Stimulated activated CD8-positive, alpha-beta memory T cell treated with anti-CD3 and anti-CD28 coated beads, Interleukin-15, amount 100 ng/mL, for 4 hours (primary cell): ENCODE measurements around the gene HDAC10.

Experiments
- DNase-seq, 2 donors: peaks; one replicate each; pipeline ENCODE4 v3.0.0-alpha.2; 2020; ENCODE audit warnings: low read depth in 2 of 2

The HDAC10 gene

GRCh38 chr22:50242406-50242949 lies 8.6 kb downstream of the HDAC10 start:
- DNase-seq = no peak

- no peak for DNase-seq
These were observed 12.3 kb downstream of the HDAC10 start for GRCh38 chr22:50238755-50239154.

DNA sequence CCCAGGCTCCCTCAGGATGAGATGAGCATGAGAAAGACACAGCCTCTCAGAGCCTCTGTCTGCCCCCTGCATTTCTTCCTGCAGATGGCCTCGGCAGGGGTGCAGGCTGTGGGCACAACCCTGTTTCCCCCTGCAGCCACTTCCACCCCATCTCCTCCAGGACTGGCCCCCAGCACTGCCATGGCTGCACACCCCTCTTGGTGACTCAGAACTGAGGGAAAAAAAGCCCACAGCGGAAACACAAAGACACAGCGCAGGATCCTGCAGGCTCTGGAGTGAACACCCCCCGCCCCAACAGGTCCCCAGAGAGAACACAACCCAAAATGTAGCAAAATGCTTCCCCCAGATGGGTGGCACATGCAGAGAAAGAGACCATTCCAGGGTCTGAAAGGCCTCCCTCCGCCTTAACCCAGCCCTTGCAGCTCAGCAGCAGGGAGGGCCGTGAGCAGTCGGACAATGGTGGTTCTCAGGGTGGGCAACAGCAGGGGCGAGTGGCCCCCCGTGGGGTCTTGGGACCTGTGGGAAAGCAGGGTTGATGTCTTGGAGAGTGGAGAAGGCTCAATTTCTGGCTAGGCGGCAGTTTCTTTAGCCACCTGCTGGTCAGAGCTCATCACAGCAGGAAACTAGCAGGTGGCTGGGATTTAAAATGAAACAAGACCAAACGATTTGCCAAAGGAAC lies 14.2 kb downstream of the HDAC10 start:
- no peak for DNase-seq

DNA sequence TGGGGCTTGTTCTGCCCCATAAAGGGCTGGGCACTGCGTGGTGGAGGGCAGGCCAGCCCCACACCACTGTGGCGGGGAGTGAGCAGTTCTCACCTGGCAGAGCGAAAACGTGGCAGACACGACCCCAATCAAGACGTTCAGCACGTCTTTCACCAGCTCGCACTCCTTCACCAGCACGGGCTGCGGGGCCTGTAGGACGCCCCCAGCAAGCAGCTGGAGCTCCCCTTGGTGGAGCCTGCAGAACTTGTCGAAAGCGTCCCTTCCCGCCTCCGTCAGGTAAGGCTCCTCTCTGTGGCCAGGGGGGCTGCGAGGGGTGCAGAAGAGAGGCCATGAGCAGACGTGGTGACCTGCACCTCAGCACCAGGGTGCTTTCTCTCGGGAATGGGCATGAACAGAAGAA lies 17.8 kb downstream of the HDAC10 start:
- DNase-seq = no peak

GRCh38 chr22:50232481-50233151 lies 18.4 kb downstream of the HDAC10 start:
- DNase-seq = no peak

DNA sequence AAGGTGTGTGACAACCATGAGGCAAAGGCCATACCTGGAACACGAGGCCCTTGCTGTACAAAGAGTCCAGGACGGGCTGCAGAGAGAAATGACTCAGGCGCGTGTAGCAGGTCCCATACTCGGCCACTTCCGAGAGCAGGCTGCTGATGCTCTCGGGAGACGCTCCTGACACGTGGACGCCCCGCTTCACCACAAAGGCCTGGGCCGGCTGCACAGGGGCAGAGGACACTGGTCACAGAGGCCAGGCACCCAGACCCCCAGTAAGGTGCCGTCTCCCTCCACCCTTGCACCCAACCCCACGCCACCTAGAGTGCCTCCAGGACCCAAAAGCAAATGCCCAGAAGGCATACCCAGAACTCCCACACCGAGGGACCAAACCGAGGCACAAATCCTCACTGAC lies 21.7 kb downstream of the HDAC10 start:
- DNase-seq = no peak

DNA sequence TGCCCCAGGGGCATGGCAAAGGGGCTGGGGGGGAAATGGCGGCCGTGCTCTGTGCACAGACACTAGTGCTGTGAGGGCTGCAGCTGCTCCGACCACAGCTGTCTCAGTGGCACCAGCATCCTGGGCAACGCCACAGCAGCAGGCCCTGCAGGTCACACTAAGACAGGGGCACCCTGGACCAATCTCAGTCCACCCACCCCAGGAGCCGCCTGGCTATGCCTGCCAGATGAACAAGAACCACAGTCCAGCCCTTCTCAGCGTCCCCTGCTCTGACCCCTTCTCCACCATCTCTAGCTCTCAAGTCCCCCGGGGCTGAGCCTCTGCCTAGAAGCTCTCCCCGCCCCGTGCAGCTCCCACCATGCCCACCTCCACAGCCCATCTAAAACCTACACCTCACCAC lies 22.7 kb downstream of the HDAC10 start:
- no peak for DNase-seq

DNA sequence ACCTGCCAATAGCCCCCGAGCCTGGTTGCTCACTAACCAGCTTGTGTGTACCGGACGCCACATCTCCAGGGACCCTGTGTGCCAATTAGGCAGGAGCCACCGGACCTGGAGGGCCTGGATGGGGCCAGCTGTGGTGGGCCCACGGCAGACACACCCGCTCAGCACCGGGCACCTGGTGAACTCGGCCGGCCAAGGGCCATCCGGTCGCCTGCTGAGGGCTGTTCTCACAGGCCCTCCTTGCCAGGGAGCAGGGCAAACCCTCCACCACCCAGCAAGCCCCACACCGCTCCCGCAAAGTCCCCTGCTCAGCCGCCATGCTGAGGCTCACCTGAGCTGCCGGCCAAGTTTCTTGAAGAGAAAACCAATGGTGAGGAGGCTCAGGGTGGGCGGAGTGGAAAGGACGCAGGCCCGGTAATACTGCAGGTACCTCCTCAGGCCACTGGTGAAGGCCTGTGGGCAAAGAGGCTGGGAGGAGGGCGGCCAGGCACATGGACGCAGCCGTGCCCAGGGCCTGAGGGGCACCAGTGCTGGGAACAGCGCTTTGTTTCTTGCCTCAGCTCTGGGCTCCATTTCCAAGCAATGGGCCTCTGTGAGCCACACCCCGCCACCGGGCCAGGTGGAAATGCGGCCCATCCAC lies 23.4 kb downstream of the HDAC10 start:
- no peak for DNase-seq

DNA sequence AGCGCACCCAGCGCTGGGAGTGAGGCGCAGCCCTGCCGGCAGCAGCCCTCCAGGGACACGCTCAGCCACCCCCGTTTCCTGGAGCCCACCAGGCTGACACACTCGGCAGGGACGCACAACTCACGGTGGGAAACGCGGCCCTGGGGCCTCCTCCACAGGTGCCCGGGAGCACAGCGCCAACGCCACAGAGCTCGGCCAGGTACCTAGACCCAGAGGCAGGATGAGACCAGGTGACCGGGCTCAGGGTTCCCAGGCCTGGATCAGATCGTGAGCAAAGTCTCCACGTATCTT lies 24.2 kb downstream of the HDAC10 start:
- no peak for DNase-seq

DNA sequence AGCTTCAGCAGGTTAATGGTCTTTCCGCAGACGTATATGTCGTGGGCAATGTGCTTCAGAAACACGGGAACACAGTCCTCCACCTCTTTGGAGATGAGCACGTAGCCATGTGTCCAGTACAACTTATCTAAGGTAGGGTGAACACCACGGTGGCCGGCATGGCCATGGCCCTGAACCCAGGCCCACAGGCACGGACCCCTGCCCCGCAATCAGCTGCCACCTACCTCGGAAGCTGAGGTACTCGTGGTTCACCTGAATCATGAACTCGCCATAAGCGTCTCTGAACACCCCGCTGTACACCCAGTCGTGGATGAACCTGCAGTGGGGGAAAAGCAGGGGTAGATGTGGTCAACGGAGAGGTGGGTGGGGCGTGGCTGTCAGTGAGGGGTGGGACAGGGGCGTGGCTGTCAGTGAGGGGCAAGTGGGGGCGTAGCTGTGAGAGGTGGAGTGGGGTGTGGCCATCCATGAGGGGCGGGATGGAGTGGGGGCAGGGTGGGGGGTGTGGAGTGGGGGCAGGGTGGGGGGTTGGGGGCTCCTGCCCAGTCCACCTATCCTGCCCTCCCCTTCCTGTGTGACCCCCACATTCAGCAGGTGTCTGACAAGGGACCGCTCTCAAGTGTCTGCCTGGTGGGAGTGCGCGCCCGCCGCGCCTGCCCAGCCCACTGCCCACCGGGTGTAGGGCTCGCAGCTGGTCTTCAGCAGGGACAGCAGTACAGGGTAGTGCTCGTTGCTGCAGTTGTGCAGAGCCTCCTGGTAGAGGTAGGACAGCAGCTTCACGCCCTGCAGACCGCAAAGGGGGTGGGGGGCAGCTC lies 24.8 kb downstream of the HDAC10 start:
- DNase-seq = no peak

DNA sequence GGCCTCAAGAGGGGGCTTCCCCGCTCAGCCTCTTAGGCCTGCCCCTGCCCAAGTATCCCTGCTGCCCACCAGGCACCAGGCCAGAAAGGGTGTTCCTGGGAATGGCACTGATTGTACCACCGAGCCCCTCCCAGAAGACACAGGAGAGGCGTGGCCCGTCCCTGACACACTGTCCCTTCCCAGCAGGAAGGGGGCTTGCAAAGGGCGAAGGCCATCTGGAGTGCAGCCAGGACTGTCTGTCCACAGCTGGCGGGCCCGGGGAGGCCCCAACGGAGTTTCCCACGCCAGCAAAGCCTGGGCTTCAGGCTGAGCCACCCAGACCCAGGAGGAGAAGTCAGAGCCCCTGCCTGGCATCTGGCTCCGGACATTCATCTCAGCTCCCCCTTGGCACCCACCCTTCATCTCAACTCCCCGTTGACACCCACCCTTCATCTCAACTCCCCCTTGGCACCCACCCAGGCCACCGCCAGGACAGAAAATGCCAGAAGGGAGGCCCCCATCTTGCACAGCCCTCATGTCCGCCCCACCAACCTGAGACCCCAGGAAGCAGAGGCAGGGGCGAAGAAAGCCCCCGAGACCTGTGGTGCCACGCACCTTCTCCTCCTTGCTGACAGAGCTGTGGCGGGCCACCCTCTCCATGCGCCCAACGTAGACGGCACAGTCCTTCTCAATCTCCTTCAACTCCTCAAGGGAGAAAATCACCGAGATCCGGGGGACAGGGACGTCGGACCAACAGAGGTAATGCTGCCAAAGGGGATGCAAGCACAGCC lies 25.7 kb downstream of the HDAC10 start:
- DNase-seq = no peak

GRCh38 chr22:50224071-50224470 lies 27.0 kb downstream of the HDAC10 start:
- DNase-seq = no peak

- DNase-seq = no peak
These were observed 28.6 kb downstream of the HDAC10 start for GRCh38 chr22:50222508-50222907.

DNA sequence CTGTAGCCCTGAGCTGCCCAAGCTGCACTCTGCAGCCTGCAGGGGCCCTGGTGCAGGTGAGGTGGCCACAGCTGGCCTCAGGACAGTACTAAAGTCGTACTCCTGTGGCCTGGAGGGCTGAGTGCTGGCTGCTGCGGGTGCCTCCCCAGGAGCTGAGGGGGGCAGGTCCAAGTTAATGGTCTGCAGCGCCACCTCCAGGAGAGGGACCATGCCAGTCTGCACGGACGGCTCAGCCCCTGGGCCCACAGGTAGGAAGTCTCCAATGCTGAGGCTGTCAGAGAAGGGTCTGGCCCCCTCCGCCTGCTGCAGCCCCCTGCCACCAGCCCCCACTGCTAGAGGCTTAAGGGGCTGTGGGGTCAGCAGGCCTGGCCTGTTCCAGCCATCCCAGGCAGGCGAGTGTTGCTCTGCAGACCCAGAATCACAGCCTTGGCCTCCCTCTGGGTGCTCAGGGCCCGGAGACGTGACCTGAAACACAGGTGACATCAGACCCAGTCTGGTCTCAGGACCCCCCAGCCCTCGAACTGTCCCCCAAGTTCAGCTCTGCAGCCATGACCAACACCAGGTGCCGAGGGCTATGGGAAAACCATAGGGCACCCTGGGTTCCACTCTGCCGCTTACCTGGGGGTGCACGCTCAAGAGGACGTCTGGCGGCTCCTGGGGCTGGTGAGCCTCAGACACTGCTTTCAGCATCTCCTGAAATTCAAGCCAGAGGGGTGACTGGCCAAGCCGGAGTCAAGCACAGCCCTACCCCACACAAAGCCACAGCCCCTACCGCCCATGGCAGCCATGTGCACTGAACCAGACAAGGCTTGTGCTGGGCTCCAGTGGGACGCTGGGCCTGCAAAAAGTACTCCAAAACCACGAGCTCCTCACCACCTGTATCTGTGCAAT lies 29.4 kb downstream of the HDAC10 start:
- DNase-seq = no peak

DNA sequence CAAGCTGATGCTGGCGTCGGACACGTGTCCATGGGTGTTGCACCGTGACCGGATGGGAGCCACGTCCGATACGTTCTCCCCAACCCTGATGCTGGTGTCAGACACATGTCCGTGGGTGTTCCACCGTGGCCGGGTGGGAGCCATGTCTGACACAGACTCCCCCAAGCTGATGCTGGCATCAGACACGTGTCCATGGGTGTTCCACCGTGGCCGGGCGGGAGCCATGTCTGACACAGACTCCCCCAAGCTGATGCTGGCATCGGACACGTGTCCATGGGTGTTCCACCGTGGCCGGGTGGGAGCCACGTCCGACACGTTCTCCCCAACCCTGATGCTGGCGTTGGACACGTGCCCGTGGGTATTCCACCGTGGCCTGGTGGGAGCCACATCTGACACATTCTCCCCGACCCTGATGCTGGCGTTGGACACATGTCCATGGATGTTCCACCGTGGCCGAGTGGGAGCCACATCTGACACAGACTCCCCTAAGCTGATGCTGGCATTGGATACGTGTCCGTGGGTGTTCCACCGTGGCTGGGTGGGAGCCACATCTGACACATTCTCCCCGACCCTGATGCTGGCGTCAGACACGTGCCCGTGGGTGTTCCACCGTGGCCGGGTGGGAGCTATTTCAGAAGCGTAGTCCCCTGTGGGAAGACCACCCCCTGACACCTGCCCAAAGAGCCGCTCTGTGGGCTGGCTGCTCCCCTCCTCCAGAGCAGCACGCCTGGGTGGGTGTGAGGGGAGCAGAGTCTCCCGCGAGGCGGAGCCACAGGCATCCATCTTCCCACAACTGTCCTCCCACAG lies 30.3 kb downstream of the HDAC10 start:
- DNase-seq = no peak

- no peak for DNase-seq
These were observed 31.1 kb downstream of the HDAC10 start for GRCh38 chr22:50219800-50220602.

- no peak for DNase-seq
These were observed 31.9 kb downstream of the HDAC10 start for GRCh38 chr22:50218996-50219727.
